CD4-positive, alpha-beta T cell treated with Interleukin-2 at 100 ng/mL for 4 hours (primary cell): Measurements from ENCODE around the gene HMGCS2.

Source experiments
- DNase-seq: peaks from one replicate; pipeline ENCODE4 v3.0.0-alpha.2; 2020; ENCODE audit warnings: low spot score

HMGCS2 gene

GRCh38 chr1:119758584-119758983, 10.1 kb downstream of the HMGCS2 start:
- DNase-seq: no peak

GRCh38 chr1:119752592-119752991, 16.1 kb downstream of the HMGCS2 start:
- no peak for DNase-seq

- DNase-seq: no peak
These were observed 20.7 kb downstream of the HMGCS2 start for GRCh38 chr1:119748040-119748439.

GRCh38 chr1:119747451-119747850, 21.3 kb downstream of the HMGCS2 start:
- DNase-seq: no peak

GRCh38 chr1:119745034-119745433, 23.7 kb downstream of the HMGCS2 start:
- no peak for DNase-seq

- DNase-seq: no peak
These were observed 24.1 kb downstream of the HMGCS2 start for GRCh38 chr1:119744598-119744942.

GRCh38 chr1:119743776-119744597, 24.7 kb downstream of the HMGCS2 start:
- peak; percentile 27 for DNase-seq

GRCh38 chr1:119743308-119743707, 25.4 kb downstream of the HMGCS2 start:
- no peak for DNase-seq

- DNase-seq: no peak
These were observed 26.0 kb downstream of the HMGCS2 start for GRCh38 chr1:119742677-119743076.

GRCh38 chr1:119742202-119742601, 26.5 kb downstream of the HMGCS2 start:
- DNase-seq: no peak

- DNase-seq: no peak
These were observed 27.6 kb downstream of the HMGCS2 start for GRCh38 chr1:119740896-119741780.

GRCh38 chr1:119740261-119740660, 28.4 kb downstream of the HMGCS2 start:
- no peak for DNase-seq

- no peak for DNase-seq
These were observed 29.6 kb downstream of the HMGCS2 start for GRCh38 chr1:119739150-119739549.

GRCh38 chr1:119738100-119738720, 30.5 kb downstream of the HMGCS2 start:
- no peak for DNase-seq

- no peak for DNase-seq
These were observed 31.5 kb downstream of the HMGCS2 start for GRCh38 chr1:119737040-119737682.

GRCh38 chr1:119736649-119737039, 32.1 kb downstream of the HMGCS2 start:
- DNase-seq: no peak

GRCh38 chr1:119735217-119735616, 33.5 kb downstream of the HMGCS2 start:
- no peak for DNase-seq

GRCh38 chr1:119733754-119734153, 35.0 kb downstream of the HMGCS2 start:
- no peak for DNase-seq

GRCh38 chr1:119732465-119733168, 36.1 kb downstream of the HMGCS2 start:
- DNase-seq: no peak

GRCh38 chr1:119731741-119732430, 36.8 kb downstream of the HMGCS2 start:
- no peak for DNase-seq

- DNase-seq: no peak
These were observed 37.6 kb downstream of the HMGCS2 start for GRCh38 chr1:119731060-119731459.
